Measurements from ENCODE around the gene ARHGEF7.

Gene ARHGEF7

GRCh38 chr13:111175372-111175771, 60.3 kb downstream of the ARHGEF7 start:
- no peak overlapping the region for H3K4me2 ChIP-seq (ENCODE audit: low read length)
- H3K79me1 ChIP-seq (ENCODE audit: low read length): no peaks in the 10 kb centered on the region
- no peak overlapping the region for H4K12ac ChIP-seq (ENCODE audit: low read depth, low read length)
- no peak overlapping the region for H3K14ac ChIP-seq (ENCODE audit: low read length)
- peaks cover 2% of the 10 kb centered on the region for H3K9me3 ChIP-seq (ENCODE audit: insufficient read depth, low read depth, low read length)
- H3K27me3 ChIP-seq (ENCODE audit: insufficient read depth, low read length): no peaks in the 10 kb centered on the region
- H3K9ac ChIP-seq (ENCODE audit: low read length): no peak overlapping the region
- peaks cover 2% of the 10 kb centered on the region for H3K79me2 ChIP-seq (ENCODE audit: control insufficient read depth, insufficient read depth, low read length, poor library complexity)
- H2BK120ac ChIP-seq (ENCODE audit: insufficient read depth, low read length, poor library complexity): no peak overlapping the region
- no peak for DNase-seq
- peak overlapping the region; percentile 71 for H3K4ac ChIP-seq (ENCODE audit: low read depth, low read length)
- H3K23ac ChIP-seq (ENCODE audit: low read length): no peak overlapping the region
- WGBS (ENCODE audit: extremely low coverage, insufficient coverage, insufficient read length): no CpG with 5 or more reads among the region's 4 CpGs
- H4K8ac ChIP-seq (ENCODE audit: low read depth, low read length): no peak overlapping the region
- no peak overlapping the region for H2AK5ac ChIP-seq (ENCODE audit: low read length)
- H3K18ac ChIP-seq (ENCODE audit: low read length): no peak overlapping the region
- H2BK5ac ChIP-seq (ENCODE audit: low read depth, low read length, poor library complexity): no peak overlapping the region
- H2AFZ ChIP-seq (ENCODE audit: insufficient read depth, low read length, poor library complexity): no peak overlapping the region
- peaks cover 10 to 17% of the 10 kb centered on the region in 2 experiments for H3K36me3 ChIP-seq (ENCODE audit: control insufficient read depth in 1 of 2, insufficient read depth in 2 of 2, low read length in 2 of 2)
- H2BK12ac ChIP-seq (ENCODE audit: low read length): no peak overlapping the region
- peaks cover 6 to 9% of the 10 kb centered on the region in 2 experiments for H3K4me1 ChIP-seq (ENCODE audit: control insufficient read depth in 1 of 2, insufficient read depth in 2 of 2, low read length in 2 of 2)
- no peak overlapping the region for H4K91ac ChIP-seq (ENCODE audit: low read depth, low read length)
- H3K4me3 ChIP-seq (ENCODE audit: low read depth, low read length): no peak overlapping the region
- H3K27ac ChIP-seq (ENCODE audit: low read depth, low read length): no peak overlapping the region

DNA sequence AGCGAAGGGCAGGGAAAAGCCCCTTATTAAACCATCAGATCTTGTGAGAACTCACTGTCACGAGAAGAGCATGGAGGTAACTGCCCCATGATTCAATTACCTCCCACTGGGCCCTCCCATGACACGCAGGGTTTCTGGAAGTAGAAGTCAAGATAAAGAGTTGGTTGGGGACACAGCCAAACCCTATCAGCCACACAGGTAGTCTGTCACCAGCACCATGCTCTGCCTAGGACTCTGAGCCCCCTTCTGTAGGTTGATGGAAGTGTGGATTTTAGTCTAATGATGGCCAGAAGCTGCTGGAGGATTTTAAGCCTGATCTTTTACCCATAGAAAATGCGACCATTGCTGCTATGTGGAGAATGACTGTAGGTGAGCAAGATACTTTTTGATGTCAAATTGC, 60.8 kb downstream of the ARHGEF7 start:
- H3K23ac ChIP-seq (ENCODE audit: low read length): no peak overlapping the region
- H3K4me2 ChIP-seq (ENCODE audit: low read length): no peak overlapping the region
- H3K4me3 ChIP-seq (ENCODE audit: low read depth, low read length): no peak overlapping the region
- H3K18ac ChIP-seq (ENCODE audit: low read length): no peak overlapping the region
- H2AK5ac ChIP-seq (ENCODE audit: low read length): no peak overlapping the region
- H3K9me3 ChIP-seq (ENCODE audit: insufficient read depth, low read depth, low read length): peaks cover 2% of the 10 kb centered on the region
- H3K14ac ChIP-seq (ENCODE audit: low read length): no peak overlapping the region
- no peak overlapping the region for H4K91ac ChIP-seq (ENCODE audit: low read depth, low read length)
- no peaks in the 10 kb centered on the region for H3K27me3 ChIP-seq (ENCODE audit: insufficient read depth, low read length)
- WGBS (ENCODE audit: extremely low coverage, insufficient coverage, insufficient read length): no CpG with 5 or more reads among the region's 4 CpGs
- no peak overlapping the region for H3K4ac ChIP-seq (ENCODE audit: low read depth, low read length)
- H2AFZ ChIP-seq (ENCODE audit: insufficient read depth, low read length, poor library complexity): no peak overlapping the region
- H2BK120ac ChIP-seq (ENCODE audit: insufficient read depth, low read length, poor library complexity): no peak overlapping the region
- H3K79me2 ChIP-seq (ENCODE audit: control insufficient read depth, insufficient read depth, low read length, poor library complexity): peaks cover 2% of the 10 kb centered on the region
- H2BK5ac ChIP-seq (ENCODE audit: low read depth, low read length, poor library complexity): no peak overlapping the region
- H4K8ac ChIP-seq (ENCODE audit: low read depth, low read length): no peak overlapping the region
- H3K79me1 ChIP-seq (ENCODE audit: low read length): no peaks in the 10 kb centered on the region
- peaks cover 7 to 15% of the 10 kb centered on the region in 2 experiments for H3K36me3 ChIP-seq (ENCODE audit: control insufficient read depth in 1 of 2, insufficient read depth in 2 of 2, low read length in 2 of 2)
- no peak for DNase-seq
- H4K12ac ChIP-seq (ENCODE audit: low read depth, low read length): no peak overlapping the region
- no peak overlapping the region for H3K27ac ChIP-seq (ENCODE audit: low read depth, low read length)
- H3K9ac ChIP-seq (ENCODE audit: low read length): no peak overlapping the region
- no peak overlapping the region for H2BK12ac ChIP-seq (ENCODE audit: low read length)
- H3K4me1 ChIP-seq (ENCODE audit: control insufficient read depth in 1 of 2, insufficient read depth in 2 of 2, low read length in 2 of 2): peaks cover 6 to 9% of the 10 kb centered on the region in 2 experiments

GRCh38 chr13:111176421-111176820, 61.3 kb downstream of the ARHGEF7 start:
- Histone ChIP-seq H3K18ac (ENCODE audit: low read length) (no peak overlapping the region), H2AFZ (ENCODE audit: insufficient read depth, low read length, poor library complexity) (no peak overlapping the region), H4K91ac (ENCODE audit: low read depth, low read length) (no peak overlapping the region), H2BK12ac (ENCODE audit: low read length) (no peak overlapping the region), H3K4ac (ENCODE audit: low read depth, low read length) (peak overlapping the region; percentile 48), H4K12ac (ENCODE audit: low read depth, low read length) (no peak overlapping the region), H3K27ac (ENCODE audit: low read depth, low read length) (no peak overlapping the region), H3K27me3 (ENCODE audit: insufficient read depth, low read length) (no peaks in the 10 kb centered on the region), H2BK5ac (ENCODE audit: low read depth, low read length, poor library complexity) (no peak overlapping the region), H3K36me3 (ENCODE audit: control insufficient read depth in 1 of 2, insufficient read depth in 2 of 2, low read length in 2 of 2) (peaks cover 7 to 15% of the 10 kb centered on the region in 2 experiments), H3K79me2 (ENCODE audit: control insufficient read depth, insufficient read depth, low read length, poor library complexity) (peaks cover 2% of the 10 kb centered on the region), H3K4me3 (ENCODE audit: low read depth, low read length) (no peak overlapping the region), H3K9ac (ENCODE audit: low read length) (no peak overlapping the region), H3K14ac (ENCODE audit: low read length) (no peak overlapping the region), H3K23ac (ENCODE audit: low read length) (no peak overlapping the region), H4K8ac (ENCODE audit: low read depth, low read length) (no peak overlapping the region), H2AK5ac (ENCODE audit: low read length) (no peak overlapping the region), H3K9me3 (ENCODE audit: insufficient read depth, low read depth, low read length) (peaks cover 2% of the 10 kb centered on the region), H3K4me2 (ENCODE audit: low read length) (no peak overlapping the region), H2BK120ac (ENCODE audit: insufficient read depth, low read length, poor library complexity) (no peak overlapping the region), H3K79me1 (ENCODE audit: low read length) (no peaks in the 10 kb centered on the region), H3K4me1 (ENCODE audit: control insufficient read depth in 1 of 2, insufficient read depth in 2 of 2, low read length in 2 of 2) (peaks cover 6 to 10% of the 10 kb centered on the region in 2 experiments)
- DNase-seq: no peak
- WGBS (ENCODE audit: extremely low coverage, insufficient coverage, insufficient read length): no CpG with 5 or more reads among the region's 8 CpGs

DNA sequence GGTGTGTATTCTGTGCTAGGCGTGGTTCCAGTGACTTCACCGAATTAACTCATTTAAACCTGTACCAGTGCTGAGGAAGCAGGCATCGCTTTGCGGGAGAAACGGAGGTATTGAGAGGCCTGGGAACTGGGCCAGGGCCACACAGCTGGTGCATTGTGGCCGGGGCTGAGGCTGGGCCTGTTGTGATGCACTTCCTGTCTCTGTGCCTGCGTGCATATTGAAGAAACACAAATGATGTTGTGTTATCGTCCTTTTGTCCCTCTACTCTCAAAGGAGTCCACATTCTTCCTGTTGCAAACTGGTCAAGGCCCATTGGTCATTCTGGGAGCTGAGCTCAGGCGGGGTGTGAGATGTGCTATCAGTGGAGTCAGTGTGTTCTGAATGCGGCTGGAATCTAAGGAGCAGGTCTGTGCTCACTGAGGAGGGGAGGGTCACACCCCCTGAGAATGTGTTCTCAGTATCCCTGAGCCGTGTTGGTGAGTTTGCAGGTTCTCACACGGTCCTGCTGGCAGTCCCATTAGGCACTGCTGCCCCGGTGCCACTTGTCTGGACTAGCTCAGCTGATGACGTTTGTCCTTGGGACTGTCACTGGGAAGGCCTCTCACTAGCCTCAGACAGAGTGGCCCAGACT, 62.1 kb downstream of the ARHGEF7 start:
- H3K14ac ChIP-seq (ENCODE audit: low read length): no peak overlapping the region
- H3K27ac ChIP-seq (ENCODE audit: low read depth, low read length): peak overlapping the region; percentile 0
- H3K27me3 ChIP-seq (ENCODE audit: insufficient read depth, low read length): no peaks in the 10 kb centered on the region
- H3K18ac ChIP-seq (ENCODE audit: low read length): peak overlapping the region; percentile 30
- no peak overlapping the region for H4K12ac ChIP-seq (ENCODE audit: low read depth, low read length)
- H2BK5ac ChIP-seq (ENCODE audit: low read depth, low read length, poor library complexity): no peak overlapping the region
- peak in 1 of 2 donors; percentile 32 for DNase-seq
- whole genome bisulfite sequencing (ENCODE audit: extremely low coverage, insufficient coverage, insufficient read length): no CpG with 5 or more reads among the region's 14 CpGs
- H2BK12ac ChIP-seq (ENCODE audit: low read length): no peak overlapping the region
- H3K4me3 ChIP-seq (ENCODE audit: low read depth, low read length): no peak overlapping the region
- no peak overlapping the region for H3K23ac ChIP-seq (ENCODE audit: low read length)
- H2AK5ac ChIP-seq (ENCODE audit: low read length): no peak overlapping the region
- no peak overlapping the region for H4K91ac ChIP-seq (ENCODE audit: low read depth, low read length)
- peaks cover 2% of the 10 kb centered on the region for H3K9me3 ChIP-seq (ENCODE audit: insufficient read depth, low read depth, low read length)
- no peak overlapping the region for H4K8ac ChIP-seq (ENCODE audit: low read depth, low read length)
- H3K4me1 ChIP-seq (ENCODE audit: control insufficient read depth in 1 of 2, insufficient read depth in 2 of 2, low read length in 2 of 2): peaks cover 10 to 12% of the 10 kb centered on the region in 2 experiments
- no peaks in the 10 kb centered on the region for H3K79me1 ChIP-seq (ENCODE audit: low read length)
- H2BK120ac ChIP-seq (ENCODE audit: insufficient read depth, low read length, poor library complexity): no peak overlapping the region
- peaks cover 2% of the 10 kb centered on the region for H3K79me2 ChIP-seq (ENCODE audit: control insufficient read depth, insufficient read depth, low read length, poor library complexity)
- no peak overlapping the region for H3K9ac ChIP-seq (ENCODE audit: low read length)
- no peak overlapping the region for H2AFZ ChIP-seq (ENCODE audit: insufficient read depth, low read length, poor library complexity)
- H3K36me3 ChIP-seq (ENCODE audit: control insufficient read depth in 1 of 2, insufficient read depth in 2 of 2, low read length in 2 of 2): peaks cover 7 to 15% of the 10 kb centered on the region in 2 experiments
- H3K4me2 ChIP-seq (ENCODE audit: low read length): no peak overlapping the region
- no peak overlapping the region for H3K4ac ChIP-seq (ENCODE audit: low read depth, low read length)

Data from trophoblast cell (in vitro differentiated cells and primary cell).